Cerebellar nuclear complex (tissue), 1 donor: Measurements from ENCODE around the gene CTPS1.

ENCODE experiments used
- DNase-seq, 2 experiments: peaks; one replicate each; lab custom pipeline; 2025; lab: John Stamatoyannopoulos, UW

CTPS1 gene

DNA sequence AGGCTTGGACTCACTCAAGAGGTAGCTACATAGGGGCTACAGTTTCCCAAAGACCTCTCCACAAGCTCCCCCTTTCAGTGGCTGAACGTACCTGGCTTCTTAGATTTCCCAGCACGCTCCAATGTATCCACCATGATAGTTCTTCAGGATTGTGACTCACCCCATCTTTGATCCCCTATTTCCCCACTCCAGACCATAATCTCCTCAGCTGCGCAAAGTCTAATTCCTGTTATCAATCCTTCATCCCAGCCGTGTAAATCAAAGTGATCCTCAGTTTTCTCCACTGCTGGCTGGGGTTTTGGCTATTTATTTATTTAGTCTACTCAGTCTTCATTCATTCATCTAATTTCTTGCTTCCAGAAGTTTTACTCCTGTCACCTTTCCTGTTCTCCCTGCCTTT lies 13.1 kb upstream of the CTPS1 start:
- no peak for DNase-seq

DNA sequence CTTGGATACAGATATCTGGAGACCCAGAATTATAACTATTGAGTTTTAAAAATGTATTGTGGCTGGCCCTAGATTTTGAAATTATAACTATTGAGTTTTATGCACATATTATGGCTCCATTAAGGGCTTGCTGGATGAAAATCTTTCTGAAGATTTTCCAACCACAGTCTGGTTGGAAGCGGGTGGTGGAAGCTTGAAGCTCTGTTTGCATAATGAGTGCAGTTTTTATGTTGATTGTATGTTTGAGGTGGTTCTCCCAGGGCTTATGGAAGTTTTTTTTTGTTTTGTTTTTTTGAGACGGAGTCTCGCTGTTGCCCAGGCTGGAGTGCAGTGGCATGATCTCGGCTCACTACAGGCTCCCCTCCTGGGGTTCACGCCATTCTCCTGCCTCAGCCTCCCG lies 10.1 kb upstream of the CTPS1 start:
- no peak for DNase-seq

DNA sequence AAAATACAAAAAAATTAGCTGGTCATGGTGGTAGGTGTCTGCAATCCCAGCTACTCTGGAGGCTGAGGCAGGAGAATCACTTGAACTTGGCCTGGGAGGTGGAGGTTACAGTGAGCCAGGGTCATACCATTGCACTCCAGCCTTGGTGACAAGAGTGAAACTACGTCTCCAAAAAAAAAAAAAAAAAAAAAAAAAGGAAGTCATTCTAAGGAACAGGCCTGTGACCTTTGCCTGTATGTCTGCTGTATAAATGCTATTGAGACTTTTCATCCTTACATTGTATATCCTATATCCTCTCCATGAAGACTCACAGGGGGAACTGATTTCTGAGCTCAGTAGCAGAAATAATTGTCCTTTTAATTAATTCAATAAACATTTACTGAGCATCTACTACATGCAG lies 7.5 kb upstream of the CTPS1 start:
- no peak for DNase-seq

DNA sequence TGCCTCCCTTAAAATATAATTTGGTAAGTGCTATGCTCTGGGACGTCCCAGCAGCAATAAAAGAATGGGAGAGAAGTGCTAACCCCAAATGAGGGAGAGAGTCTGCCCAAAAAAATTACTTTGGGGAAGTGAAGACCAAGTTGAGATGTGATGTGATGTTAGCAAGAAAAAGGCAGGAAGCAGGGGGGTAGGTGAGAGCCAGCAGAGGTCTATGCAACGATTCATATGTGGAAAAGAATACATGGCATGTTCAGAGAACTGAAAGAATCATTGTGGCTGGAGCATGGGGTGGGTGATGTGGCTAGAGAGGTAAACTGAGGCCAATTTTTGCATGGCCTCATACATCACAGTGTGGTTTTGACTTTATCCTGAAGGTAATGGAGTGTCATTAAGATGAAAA lies 5.6 kb upstream of the CTPS1 start:
- DNase-seq, result no peak

DNA sequence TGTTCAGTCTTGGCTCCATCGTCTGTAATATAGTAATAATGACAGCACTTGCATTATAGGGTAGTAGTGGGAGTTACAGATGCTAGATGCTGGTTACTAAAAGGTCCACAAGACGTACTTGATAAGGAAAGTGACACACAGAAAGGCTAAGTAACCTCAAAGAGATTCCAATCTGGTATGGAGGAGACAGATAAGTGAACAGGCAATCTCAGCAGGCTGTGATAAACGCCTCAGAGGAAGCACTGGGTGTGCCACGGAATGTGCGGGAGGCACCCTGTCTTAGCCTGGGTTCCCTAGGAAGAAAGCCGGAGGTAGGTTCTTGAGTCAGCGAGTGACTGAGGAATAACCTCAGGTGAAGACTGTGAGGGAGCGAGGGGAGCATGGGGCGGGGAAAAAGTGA lies 4.6 kb upstream of the CTPS1 start:
- no peak for DNase-seq

DNA sequence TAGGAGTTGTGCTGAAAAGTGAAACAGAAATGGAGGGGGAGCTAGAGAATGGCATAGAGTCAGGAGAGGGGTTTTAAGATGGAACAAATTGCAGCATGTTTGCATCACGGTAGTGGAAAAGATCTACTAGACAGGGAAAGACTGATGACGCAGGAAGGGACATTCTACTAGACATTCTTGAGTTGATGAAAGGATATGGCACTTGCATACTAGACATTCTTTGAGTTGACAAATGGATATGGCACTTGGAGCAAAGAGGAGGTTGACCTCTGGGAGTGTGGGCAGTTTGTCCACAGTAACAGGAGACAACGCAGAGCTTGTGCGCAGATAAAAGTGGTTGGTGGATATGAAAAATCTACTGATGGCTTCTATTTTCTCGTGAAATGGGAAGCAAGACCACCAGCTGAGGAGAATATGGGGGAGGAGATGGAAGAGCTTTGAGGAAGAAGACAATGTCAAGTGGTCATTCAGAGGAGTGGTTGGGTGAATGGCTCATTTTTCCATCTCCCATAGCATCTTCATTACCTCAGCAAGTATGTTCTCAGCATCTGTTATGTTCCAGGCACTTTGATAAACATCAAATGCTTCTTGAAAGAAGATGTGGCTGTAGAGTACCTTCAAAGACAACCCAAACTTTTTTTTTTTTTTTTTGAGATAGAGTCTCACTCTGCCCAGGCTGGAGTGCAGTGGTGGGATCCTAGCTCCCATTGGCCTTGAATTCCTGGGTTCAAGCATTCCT lies 2.4 kb upstream of the CTPS1 start:
- no peak for DNase-seq

DNA sequence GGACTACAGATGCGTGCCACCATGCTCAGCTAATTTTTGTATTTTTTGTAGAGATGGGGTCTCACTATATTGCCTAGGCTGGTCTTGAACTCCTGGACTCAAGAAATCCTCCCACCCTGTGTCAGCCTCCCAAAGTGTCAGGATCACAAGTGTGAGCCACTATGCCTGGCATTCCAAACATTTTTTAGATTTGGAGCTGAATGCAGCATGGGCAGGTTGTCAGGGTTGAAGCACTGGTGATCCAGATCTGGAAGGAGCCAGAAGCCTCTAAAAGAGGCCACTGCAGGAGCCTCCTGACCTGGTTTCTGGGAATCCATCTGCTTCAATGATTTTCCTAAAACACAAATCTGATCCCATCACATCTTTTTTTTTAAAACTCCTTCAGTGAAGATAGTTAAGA lies 1.8 kb upstream of the CTPS1 start:
- DNase-seq, result no peak

DNA sequence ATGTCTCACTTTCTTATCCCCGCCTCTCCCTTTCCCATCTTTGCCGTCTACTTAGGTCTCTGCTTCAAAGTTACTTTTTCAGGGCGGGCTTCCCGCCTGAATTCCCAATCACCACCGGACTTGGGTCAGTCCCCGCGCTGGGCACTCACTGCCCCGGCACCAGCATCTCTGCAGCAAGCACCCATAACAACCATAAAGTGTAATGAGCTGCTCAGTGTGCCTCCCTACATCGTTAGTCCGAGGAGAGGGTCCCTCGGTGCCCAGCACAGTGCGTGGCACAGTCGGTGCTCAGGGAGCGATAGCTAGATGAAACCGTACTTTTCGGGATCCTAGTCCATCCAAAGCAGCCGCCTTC lies 633 bp upstream of the CTPS1 start:
- no peak for DNase-seq

DNA sequence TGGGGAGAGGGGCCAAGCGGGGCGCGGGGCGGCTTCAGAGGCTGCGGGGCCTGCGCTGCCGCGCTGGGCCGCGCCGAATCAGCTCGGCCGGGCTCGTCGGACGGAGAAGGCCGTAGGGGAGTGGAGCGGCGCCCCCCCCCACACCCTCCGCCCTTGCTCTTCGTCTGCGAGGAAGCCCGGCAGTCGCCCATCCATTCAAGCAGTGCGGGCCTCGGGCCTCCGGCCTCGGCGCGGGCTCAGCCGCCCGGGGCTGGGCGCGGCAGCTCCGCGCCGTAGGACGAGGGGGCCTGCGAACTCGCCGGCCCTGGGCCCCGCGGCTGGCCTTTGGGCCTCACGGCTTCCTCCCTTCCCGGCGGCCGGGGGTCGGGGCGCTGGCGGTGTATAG lies 564 bp downstream of the CTPS1 start:
- DNase-seq, result no peak

DNA sequence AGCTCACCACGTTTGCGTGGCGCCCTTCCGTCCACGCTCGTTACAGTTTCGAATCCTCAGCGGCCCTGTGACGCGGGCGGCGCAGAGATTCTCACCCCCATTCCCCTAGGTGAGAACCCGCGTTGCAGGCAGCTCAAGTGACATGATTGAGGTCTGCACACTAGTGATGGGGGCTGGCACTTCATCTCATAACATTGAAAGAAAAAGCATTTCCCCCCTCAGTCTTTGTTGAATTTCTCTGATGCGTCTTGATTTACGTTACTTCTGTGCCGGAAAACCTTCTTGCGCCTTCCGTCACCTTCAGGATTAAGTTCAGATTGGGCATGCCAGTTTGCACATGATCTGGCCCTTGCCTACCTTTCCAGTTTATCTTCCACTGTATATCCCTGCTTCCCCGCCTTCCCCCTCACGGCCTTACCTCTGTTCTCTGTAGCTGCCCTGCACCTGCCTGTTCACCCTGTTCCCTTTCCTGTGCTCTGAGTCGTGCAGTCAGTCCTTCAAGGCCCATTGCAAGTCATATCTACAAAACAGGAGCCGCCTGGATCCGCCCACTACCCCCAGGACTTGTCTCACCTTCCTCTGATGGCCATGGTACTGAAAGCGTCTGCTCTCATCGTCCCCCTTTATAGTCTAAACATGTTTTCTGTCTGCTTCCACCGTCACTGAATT lies 1.1 kb downstream of the CTPS1 start:
- DNase-seq, result no peak

DNA sequence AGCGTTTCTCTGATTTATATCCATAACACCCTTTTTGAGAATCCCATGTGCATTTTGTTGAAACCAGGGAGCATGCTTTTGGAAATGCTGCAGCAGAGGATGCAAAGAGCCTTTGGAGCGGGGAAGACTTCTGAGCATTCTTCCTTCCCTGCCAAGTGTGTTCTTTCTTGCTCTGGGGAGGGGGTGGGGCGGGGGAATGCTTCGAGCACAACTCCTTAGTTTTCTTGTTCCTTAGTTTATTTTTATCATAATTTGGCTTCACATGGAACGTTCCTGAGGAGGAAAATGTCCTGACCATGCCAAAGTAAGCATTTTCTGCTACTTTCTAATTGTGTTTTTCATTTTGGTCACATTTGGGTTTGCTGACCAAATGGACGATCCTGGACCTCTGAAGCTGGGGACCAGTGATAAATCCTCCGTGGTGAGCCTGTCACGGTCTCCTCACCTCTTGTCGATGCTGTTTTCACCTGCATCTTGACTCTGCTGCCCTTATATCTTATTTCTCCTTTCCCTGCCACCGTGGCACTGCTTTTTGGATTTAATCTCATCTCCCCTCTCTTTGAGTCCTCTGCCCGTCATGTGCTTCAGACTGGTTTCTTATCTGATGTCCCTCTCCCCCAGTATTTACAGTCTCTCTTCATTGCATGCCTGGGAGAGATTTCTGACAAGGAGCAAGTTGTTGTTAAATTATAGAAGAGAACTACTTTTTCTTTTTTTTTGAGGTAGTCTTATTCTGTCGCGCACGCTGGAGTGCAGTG lies 2.4 kb downstream of the CTPS1 start:
- no peak for DNase-seq

DNA sequence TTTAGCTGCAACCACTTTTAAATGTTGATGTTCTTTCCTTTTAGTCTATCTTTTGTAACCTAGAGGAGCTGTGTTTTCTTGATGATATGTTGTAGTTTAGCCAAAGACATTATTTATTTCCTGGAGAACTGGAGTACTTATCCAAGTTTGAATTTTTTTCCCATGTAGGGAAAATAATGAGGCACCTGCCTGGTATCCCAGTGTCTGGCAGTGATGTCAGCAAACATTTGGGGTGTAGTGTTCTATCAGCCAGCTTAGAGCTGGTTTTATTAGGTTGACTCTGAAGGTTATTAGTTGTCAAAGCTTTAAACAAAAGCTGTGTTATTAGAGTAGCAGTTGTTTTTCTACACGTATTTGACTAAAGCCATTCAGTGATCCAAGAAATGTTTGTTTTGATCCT lies 3.2 kb downstream of the CTPS1 start:
- DNase-seq, result no peak

DNA sequence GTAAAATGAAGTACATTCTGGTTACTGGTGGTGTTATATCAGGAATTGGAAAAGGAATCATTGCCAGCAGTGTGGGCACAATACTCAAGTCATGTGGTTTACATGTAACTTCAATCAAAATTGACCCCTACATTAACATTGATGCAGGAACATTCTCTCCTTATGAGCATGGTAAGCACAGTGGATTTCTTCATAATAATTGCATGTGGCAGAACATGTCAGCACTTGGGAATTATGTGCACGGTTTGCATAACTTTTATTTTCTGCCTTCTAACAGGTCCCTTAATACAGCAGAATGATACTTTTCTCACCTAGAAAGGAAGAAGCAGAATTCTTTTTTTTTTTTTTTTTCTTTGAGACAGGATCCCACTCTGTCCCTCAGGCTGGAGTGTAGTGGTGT lies 3.8 kb downstream of the CTPS1 start:
- no peak for DNase-seq

DNA sequence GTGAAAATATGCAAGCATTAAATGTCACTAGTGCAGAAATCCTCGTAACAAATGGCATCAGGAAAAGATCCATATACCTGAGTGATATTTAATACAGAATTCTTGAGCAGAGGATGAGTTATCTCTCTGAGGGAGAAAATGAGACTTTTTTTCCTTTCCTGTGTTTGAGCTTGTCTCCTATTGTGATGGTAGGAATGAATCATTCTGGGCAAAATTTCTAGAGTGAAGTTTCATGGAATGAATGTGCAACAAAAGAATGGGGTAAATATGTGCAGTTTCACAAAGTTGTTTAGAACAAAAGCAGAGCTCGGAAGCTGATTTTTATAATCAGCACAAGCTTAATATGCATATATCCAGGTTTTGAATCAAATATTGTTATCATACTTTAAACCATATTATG lies 4.6 kb downstream of the CTPS1 start:
- no peak for DNase-seq

DNA sequence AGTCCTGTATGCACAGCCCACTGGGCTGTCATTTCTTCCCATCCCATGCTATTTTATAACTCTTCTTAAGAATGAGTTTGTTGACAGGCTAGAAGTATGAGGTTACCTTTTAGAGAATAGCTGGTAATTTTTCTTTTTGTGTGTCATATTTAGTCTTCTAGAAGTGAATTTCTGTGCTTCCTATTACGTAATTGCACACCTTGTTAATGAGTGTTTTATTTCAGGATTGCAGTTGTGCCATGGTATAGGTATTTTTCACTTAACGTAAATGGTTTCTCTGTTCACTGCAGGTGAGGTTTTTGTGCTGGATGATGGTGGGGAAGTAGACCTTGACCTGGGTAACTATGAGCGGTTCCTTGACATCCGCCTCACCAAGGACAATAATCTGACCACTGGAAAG lies 5.0 kb downstream of the CTPS1 start:
- DNase-seq, result no peak

DNA sequence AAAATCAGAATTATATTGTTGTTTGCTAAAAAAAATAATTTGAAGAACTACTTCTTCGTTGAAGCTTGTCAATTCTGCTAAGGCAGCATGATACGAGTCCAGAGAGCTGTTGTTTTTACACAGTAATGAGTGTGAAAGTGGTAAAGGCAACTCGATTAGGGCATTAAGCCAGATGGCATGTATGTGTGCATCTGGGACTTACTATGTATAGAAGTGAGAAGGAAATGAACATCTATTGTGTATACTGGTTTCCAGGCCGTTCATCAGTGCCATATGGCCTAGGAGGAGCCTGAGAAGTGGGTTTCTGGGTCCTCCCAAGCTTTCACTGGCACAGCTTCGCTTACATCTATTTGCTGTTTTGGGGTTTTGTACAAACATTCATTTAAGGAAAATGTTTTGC lies 5.7 kb downstream of the CTPS1 start:
- no peak for DNase-seq

DNA sequence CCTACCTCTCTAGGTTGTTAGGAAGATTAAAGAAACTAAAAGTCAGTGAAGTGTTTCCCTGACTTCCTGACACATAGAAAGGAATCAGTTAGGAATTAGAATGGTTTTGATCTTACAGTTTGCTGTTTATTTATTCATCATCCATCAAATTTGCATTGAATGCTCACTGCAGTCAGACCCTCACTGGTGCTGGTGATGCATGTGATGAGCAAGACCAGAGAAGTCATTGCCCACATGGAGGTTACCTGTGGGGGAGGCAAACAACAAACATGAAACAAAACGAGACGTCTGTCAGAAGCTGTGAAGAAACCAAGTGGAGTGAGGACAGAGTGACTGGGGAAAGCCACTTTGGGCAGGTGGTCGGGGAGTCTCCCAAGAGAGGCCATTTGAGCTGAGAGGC lies 6.4 kb downstream of the CTPS1 start:
- DNase-seq, result no peak

DNA sequence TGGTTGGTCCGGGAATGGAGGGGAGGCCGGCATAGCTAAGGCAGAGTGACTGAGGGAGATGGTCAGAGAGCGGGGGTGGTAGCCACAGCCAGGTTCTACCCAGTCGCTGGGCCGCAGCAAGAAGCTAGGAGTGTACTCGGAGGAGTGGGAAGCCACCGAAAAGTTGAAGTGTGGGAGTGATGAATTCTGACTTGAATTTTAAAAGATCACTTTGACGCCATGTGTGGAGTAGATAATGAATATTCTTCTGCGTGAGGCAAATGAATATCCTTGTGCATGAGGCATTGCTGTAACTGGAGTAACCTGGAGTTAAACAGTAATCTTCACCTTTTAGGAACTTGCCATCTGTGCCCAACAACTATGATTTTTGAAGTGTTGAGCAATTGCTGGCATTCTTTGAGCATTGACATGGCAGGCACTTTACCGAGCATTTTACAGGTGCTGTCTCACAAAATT lies 6.9 kb downstream of the CTPS1 start:
- no peak for DNase-seq

DNA sequence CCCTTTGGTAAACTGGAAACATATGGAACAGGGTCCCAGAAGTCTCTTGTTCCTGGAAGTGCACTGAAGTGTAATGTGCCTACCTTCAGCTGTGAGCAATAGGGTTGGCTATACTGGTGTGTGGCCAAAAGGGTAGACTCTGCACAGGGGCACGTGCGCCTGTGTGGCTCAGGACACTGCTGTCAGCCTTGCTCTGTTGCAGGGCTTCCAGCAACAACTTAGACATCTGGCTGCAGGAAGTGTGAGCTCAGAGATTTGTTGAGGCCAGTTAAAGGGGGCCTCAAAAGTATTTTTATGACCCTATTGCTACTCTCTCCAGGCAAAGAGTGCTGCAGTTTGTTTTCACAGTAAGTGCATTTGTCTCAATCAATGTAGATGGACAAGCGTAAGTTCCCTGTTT lies 7.5 kb downstream of the CTPS1 start:
- DNase-seq, result no peak

DNA sequence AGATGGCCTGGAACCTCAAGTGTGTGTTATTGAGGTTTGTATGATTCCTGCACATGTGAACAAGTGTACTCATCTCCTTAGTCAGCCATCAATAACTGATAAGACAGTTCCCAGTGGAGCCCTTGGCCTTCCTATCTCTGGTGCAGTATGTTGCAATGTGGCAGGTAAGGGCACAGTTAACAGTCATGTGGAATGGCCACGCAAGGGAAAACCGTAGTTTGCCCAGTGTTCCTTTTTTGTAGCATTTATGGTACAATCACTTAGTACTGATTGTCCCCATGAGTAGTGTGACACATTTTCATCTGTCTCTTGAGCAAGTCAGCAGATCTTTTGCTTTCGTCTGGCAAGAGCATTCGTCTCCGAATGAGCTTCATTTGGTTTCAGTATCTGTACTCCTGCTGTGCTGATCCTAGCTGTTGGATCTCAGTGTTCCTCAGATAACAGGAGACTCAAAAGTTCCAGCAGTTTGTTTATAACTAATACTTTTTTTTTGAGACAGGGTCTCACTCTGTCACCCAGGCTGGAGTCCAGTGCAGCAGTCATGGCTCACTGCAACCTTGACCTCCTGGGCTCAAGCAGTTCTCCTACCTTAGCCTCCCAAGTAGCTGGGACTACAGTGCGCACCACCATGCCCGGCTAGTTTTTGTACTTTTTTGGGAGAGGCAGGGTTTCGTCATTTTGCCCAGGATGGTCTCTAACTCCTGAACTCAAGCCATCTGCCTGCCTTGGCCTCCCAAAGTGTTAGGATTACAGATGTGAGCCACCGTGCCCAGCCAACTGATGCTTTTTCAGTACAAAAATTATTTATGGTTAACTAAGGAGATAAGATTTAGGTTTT lies 8.2 kb downstream of the CTPS1 start:
- DNase-seq, result no peak

DNA sequence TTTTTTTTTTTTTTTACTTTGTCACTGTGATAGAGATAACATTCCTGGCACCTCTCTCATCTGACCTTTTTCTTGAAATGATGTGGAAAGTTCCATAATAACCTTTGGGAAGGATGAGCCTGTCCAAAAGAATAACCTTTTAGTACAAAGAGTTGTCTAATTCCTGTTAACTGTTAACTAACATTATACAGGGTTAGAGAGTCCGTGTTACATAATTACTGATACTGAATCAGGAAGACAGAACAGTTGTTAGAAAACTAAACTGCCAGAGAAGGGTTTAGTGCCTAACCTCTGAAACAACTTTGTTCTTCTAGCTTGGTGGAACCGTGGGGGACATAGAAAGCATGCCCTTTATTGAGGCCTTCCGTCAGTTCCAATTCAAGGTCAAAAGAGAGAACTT lies 8.8 kb downstream of the CTPS1 start:
- DNase-seq, result no peak

DNA sequence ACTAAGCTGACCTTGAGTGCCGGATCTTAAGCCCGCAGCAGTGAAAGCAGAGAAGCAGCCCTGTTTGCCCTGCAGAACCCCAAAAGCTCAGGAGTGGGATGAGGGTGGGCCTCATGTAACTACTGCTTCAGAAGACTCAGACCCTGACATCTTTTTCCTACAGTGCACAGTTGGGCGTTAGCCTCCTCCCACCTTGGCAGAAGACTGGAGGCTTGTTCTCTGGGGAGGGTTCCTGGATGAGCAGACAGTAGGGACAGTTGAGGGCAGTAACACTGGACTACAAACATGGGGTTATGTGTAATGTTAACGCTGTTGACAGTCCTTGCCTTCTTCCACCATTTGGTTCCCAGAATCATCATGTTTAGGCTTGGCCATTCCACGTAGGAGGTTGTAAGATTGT lies 9.6 kb downstream of the CTPS1 start:
- DNase-seq, result no peak
